Naive thymus-derived CD4-positive, alpha-beta T cell (primary cell): ENCODE measurements around the gene YIPF3. TPM values are rescaled to one million over a fixed set of nuclear protein-coding genes. Genes with fewer than 3 reads are reported as not detected.
A peak's percentile ranks its signal among the peaks of the same experiment; 100 is the strongest.

ENCODE experiments used
- ATAC-seq: fragments of 150-1000 bp; cut with Tn5 transposase; 2 replicates; pipeline ENCODE4 v1.10.0; 2021; ENCODE audit warnings: mild to moderate bottlenecking, moderate library complexity
- CTCF ChIA-PET: fragments of 350-600 bp; sonication (Branson Sonifier 250); formaldehyde crosslinking; loops from one replicate; lab custom pipeline; 2021; ENCODE audit warnings: antibody characterized with exemption; lab: Charles Lee
- POLR2A ChIA-PET: fragments of 350-600 bp; sonication (Branson Sonifier 250); formaldehyde crosslinking; loops from one replicate; lab custom pipeline; 2021; ENCODE audit warnings: antibody characterized with exemption, inconsistent platforms; lab: Charles Lee
- DNase-seq, 9 donors: peaks; one replicate each; pipeline versions ENCODE4 v3.0.0 to v3.0.0-alpha.2; 2020 to 2022; ENCODE audit warnings: mixed read lengths in 1 of 9
- H3K27ac ChIP-seq: one replicate; pipeline ENCODE4 v1.7.0; 2013; ENCODE audit warnings: mild to moderate bottlenecking, low read depth, low read length, moderate library complexity
- H3K27me3 ChIP-seq, 2 donors: one replicate each; pipeline ENCODE4 v1.7.0; 2013; ENCODE audit warnings: low read length in 2 of 2, mild to moderate bottlenecking in 2 of 2, moderate library complexity in 2 of 2; ENCODE audit not compliant: control insufficient read depth in 2 of 2, insufficient read depth in 2 of 2
- H3K36me3 ChIP-seq, 3 experiments: 1 replicate in 2 of 3; 2 replicates in 1 of 3; pipeline ENCODE4 v1.7.0; 2013; ENCODE audit warnings: low read length in 3 of 3, mild to moderate bottlenecking in 3 of 3, moderate library complexity in 1 of 3; ENCODE audit not compliant: insufficient read depth in 3 of 3, control insufficient read depth in 2 of 3
- H3K4me1 ChIP-seq, 2 donors: one replicate each; pipeline ENCODE4 v1.7.0; 2013; ENCODE audit warnings: low read length in 2 of 2, mild to moderate bottlenecking in 2 of 2, moderate library complexity in 1 of 2; ENCODE audit not compliant: control insufficient read depth in 2 of 2, insufficient read depth in 2 of 2
- H3K4me3 ChIP-seq: 2 replicates; pipeline ENCODE4 v1.7.0; 2013; ENCODE audit warnings: mild to moderate bottlenecking, low read length
- H3K9me3 ChIP-seq, 3 experiments: 1 replicate in 2 of 3; 2 replicates in 1 of 3; pipeline ENCODE4 v1.7.0; 2013; ENCODE audit warnings: low read length in 3 of 3; ENCODE audit not compliant: control insufficient read depth in 2 of 3
- H3K27ac Mint-ChIP-seq, 9 donors: one replicate each; pipeline ENCODE4 v1.8.0; 2020 to 2022; ENCODE audit warnings: mixed read lengths in 9 of 9, mild to moderate bottlenecking in 8 of 9, moderate library complexity in 5 of 9, inconsistent platforms in 2 of 9
- H3K27me3 Mint-ChIP-seq, 5 donors: one replicate each; pipeline ENCODE4 v1.8.0; 2021 to 2022; ENCODE audit warnings: mixed read lengths in 5 of 5, mild to moderate bottlenecking in 1 of 5
- H3K36me3 Mint-ChIP-seq, 5 donors: one replicate each; pipeline ENCODE4 v1.8.0; 2020 to 2022; ENCODE audit warnings: mixed read lengths in 5 of 5, mild to moderate bottlenecking in 3 of 5, inconsistent platforms in 1 of 5
- H3K4me1 Mint-ChIP-seq, 7 donors: one replicate each; pipeline ENCODE4 v1.8.0; 2020 to 2022; ENCODE audit warnings: mixed read lengths in 7 of 7, mild to moderate bottlenecking in 3 of 7, inconsistent platforms in 1 of 7
- H3K4me3 Mint-ChIP-seq, 10 donors: one replicate each; pipeline ENCODE4 v1.8.0; 2020 to 2022; ENCODE audit warnings: mild to moderate bottlenecking in 10 of 10, mixed read lengths in 10 of 10, moderate library complexity in 6 of 10, inconsistent platforms in 2 of 10
- H3K9me3 Mint-ChIP-seq, 11 donors: one replicate each; pipeline ENCODE4 v1.8.0; 2020 to 2022; ENCODE audit warnings: mixed read lengths in 11 of 11, mild to moderate bottlenecking in 4 of 11, inconsistent platforms in 1 of 11, moderate library complexity in 1 of 11
- intact Hi-C, 2 donors: fragments of 100-400 bp; cut with micrococcal nuclease; formaldehyde crosslinking; loops; one replicate each; pipeline ENCODE4 v1.15.1; 2023
- polyA plus RNA-seq, 2 donors: library from polyadenylated mRNA; unstranded; fragments of 300-500 nt; fragmentation: Illumina TruSeq; gene quantifications; one replicate each; pipeline ENCODE4 v1.2.3, GENCODE V29; 2021
- total RNA-seq, 6 experiments: library from RNA in 5 of 6; stranded (reverse) in 5 of 6; gene quantifications; 1 replicate in 5 of 6; 2 replicates in 1 of 6; pipeline ENCODE4 v1.2.3 and lab custom pipeline; 2021 to 2026

The YIPF3 gene
- total and polyA plus RNA-seq, 7 experiments from 2014 or later = 54.4 to 75.9 (median 68.3) TPM

GRCh38 chr6:43497129-43497396, 19.7 kb downstream of the YIPF3 start:
- Mint-ChIP-seq H3K9me3 (no peaks in the 10 kb centered on the region), H3K36me3 (peaks cover 4 to 26% (median 9%) of the 10 kb centered on the region in 5 donors), H3K4me3 (no peak overlapping the region), H3K27me3 (no peaks in the 10 kb centered on the region), H3K27ac (peak overlapping the region in 2 of 9 donors; percentile 59 to 67), H3K4me1 (peaks cover 15 to 37% (median 27%) of the 10 kb centered on the region in 7 donors)
- H3K27ac ChIP-seq = no peak overlapping the region
- H3K27me3 ChIP-seq = no peaks in the 10 kb centered on the region
- POLR2A ChIA-PET = no interaction called here
- intact Hi-C loops = loop anchor here in 1 of 2 donors (2.0 kb wide), 1 partner anchor 234 kb away; no protein-coding TSS in a partner anchor
- DNase-seq (no peak), ATAC-seq (no peak)
- H3K4me1 ChIP-seq = peaks cover 12 to 15% of the 10 kb centered on the region in 2 donors
- no peaks in the 10 kb centered on the region for H3K9me3 ChIP-seq
- CTCF ChIA-PET = interaction anchor here (0.9 to 1.4 kb wide), 2 partner anchors 19 to 233 kb away, joined by 3 read pairs; partner anchors contain the start of gene TJAP1
- no peak overlapping the region for H3K4me3 ChIP-seq
- peaks cover 0 to 59% (median 11%) of the 10 kb centered on the region in 3 experiments for H3K36me3 ChIP-seq

DNA sequence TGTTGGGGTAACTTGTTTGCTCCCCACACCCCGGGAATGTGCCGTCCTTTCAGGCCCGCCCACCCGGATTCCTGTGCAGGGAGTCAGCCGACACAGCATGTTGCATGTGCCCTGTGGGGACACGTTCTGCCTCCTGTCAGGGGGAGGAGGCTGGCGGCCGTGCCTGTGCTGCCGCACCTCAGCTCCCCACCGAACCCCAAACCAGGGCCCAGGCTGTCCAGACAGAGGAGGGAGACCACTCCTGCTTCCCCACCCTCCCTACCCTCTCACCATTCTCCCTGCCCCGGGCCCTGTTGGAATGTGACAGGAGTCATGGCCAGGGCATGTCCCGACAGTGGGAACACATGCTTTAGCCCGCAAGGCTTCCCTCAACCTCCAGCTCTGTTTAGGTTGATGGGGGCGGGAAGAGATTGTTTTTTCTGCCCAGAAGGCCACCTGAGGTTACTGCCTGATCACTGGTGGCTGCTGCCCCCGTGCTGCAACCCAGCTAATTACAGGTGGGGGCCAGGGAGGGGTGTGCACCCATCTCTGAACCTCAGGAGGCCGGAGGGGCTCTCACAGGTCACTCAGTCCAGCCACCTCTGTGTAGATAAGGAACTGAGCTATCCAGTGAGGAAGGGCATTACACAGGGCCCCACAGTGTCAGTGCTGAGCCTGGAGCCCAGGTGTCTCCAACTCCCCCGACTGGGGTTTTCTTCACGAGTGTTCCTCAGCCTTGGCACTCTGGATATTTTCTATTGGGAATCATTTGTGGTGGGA, 20.2 kb downstream of the YIPF3 start:
- H3K4me1 ChIP-seq = peaks cover 12 to 15% of the 10 kb centered on the region in 2 donors
- DNase-seq (no peak), ATAC-seq (no peak)
- Mint-ChIP-seq H3K4me3 (no peak overlapping the region), H3K4me1 (peaks cover 15 to 38% (median 27%) of the 10 kb centered on the region in 7 donors), H3K27ac (peak overlapping the region in 1 of 9 donors; percentile 38), H3K36me3 (peaks cover 2 to 21% (median 4%) of the 10 kb centered on the region in 5 donors), H3K27me3 (no peaks in the 10 kb centered on the region), H3K9me3 (no peaks in the 10 kb centered on the region)
- ChIA-PET CTCF (interaction anchor here (0.9 to 1.3 kb wide), 5 partner anchors 9 to 268 kb away, joined by 3 to 5 read pairs (median 3); partner anchors contain the start of genes DNPH1 and TJAP1), POLR2A (interaction anchor here (1.5 kb wide), 2 partner anchors 11 to 17 kb away, joined by 5 to 7 read pairs; no protein-coding TSS in a partner anchor)
- no peaks in the 10 kb centered on the region for H3K27me3 ChIP-seq
- intact Hi-C loops = loop anchor here in 1 of 2 donors (1.0 to 2.0 kb wide), 2 partner anchors 188 to 234 kb away; partner anchors contain the start of gene CRIP3
- H3K9me3 ChIP-seq = no peaks in the 10 kb centered on the region
- no peak overlapping the region for H3K4me3 ChIP-seq
- H3K27ac ChIP-seq = peak overlapping the region; percentile 36
- peaks cover 0 to 62% (median 11%) of the 10 kb centered on the region in 3 experiments for H3K36me3 ChIP-seq

DNA sequence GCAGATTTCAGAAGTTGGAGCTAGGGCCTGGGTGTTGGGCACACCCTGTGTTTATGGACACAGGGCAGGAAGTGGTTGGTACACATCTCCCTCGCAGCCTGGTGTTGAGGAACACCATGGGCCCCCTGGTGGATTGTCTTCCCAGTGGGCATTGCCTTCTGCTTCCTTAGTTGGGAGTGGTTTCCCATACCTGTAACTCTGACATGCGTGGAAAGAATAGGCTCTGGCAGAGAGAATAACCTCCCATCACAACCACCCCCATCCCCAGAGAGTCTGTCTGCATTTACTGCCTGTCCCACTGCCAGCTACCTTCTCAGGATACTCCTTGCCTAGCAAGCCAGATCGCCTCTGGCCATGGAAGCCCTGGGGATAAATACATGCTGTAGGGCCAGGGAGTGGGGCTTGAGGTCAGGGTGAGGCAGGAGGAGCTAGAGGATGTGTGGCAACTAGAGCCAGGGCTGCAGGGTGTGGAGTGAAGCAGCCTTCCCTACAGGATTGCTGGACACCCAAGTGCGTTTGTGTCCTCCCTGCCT, 21.3 kb downstream of the YIPF3 start:
- no peaks in the 10 kb centered on the region for H3K9me3 ChIP-seq
- Mint-ChIP-seq H3K9me3 (no peaks in the 10 kb centered on the region), H3K36me3 (peaks cover 0 to 12% (median 0%) of the 10 kb centered on the region in 5 donors), H3K4me1 (peaks cover 15 to 38% (median 27%) of the 10 kb centered on the region in 7 donors), H3K27me3 (no peaks in the 10 kb centered on the region), H3K4me3 (peak overlapping the region in 9 of 10 donors; percentile 12 to 71 (median 53)), H3K27ac (peak overlapping the region; percentile 51 to 88 (median 80))
- intact Hi-C loops = loop anchor here in 1 of 2 donors (1.0 kb wide), 2 partner anchors 41 to 109 kb away; no protein-coding TSS in a partner anchor
- H3K27ac ChIP-seq = peak overlapping the region; percentile 37
- peaks cover 12 to 15% of the 10 kb centered on the region in 2 donors for H3K4me1 ChIP-seq
- ATAC-seq = peak; percentile 61
- peak in 4 of 9 donors; percentile 23 to 40 (median 36) for DNase-seq
- no peaks in the 10 kb centered on the region for H3K27me3 ChIP-seq
- no peak overlapping the region for H3K4me3 ChIP-seq
- POLR2A ChIA-PET = interaction anchor here (0.6 to 1.6 kb wide), 7 partner anchors 12 to 750 kb away, joined by 3 to 8 read pairs (median 4); partner anchors contain the start of gene TBCC
- peaks cover 0 to 51% (median 11%) of the 10 kb centered on the region in 3 experiments for H3K36me3 ChIP-seq
- CTCF ChIA-PET = interaction anchor here (0.7 to 1.5 kb wide), 9 partner anchors 9 to 267 kb away, joined by 3 to 8 read pairs (median 3); partner anchors contain the start of gene DNPH1

DNA sequence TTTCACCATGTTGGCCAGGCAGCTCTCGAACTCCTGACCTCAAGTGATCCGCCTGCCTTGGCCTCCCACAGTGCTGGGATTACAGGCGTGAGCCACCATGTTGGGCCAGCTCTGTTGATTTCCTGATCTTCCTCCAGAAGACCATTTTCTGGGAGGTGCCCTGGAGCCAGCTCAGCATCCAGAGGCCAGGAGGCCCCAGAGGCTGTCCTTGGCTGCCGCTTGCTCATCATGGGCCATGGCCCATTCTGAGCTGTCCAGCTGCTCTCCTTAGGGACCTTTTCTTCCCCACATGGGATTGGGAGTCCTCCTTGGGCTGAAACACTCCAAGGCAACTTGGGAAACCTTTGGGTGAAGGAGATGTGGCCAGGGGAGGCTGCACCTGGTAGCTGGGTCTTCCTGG, 22.0 kb downstream of the YIPF3 start:
- Histone ChIP-seq H3K27me3 (no peaks in the 10 kb centered on the region), H3K4me1 (peaks cover 12 to 15% of the 10 kb centered on the region in 2 donors), H3K27ac (peak overlapping the region; percentile 37), H3K9me3 (no peaks in the 10 kb centered on the region), H3K36me3 (peaks cover 0 to 44% (median 9%) of the 10 kb centered on the region in 3 experiments), H3K4me3 (no peak overlapping the region)
- peak overlapping the region in 7 of 9 donors; percentile 71 to 88 (median 80) for H3K27ac Mint-ChIP-seq
- DNase-seq (no peak), ATAC-seq (no peak)
- ChIA-PET POLR2A (interaction anchor here (0.6 to 1.6 kb wide), 7 partner anchors 13 to 749 kb away, joined by 3 to 8 read pairs (median 3); partner anchors contain the start of genes ABCC10, DLK2 and TBCC), CTCF (interaction anchor here (0.8 to 1.7 kb wide), 6 partner anchors 8 to 232 kb away, joined by 3 to 8 read pairs (median 3); no protein-coding TSS in a partner anchor)
- H3K27me3 Mint-ChIP-seq = no peaks in the 10 kb centered on the region
- peak overlapping the region in 3 of 10 donors; percentile 53 to 63 (median 55) for H3K4me3 Mint-ChIP-seq
- intact Hi-C loops = loop anchor here in 1 of 2 donors (1.0 kb wide), 2 partner anchors 40 to 108 kb away; no protein-coding TSS in a partner anchor
- peaks cover 0 to 13% (median 0%) of the 10 kb centered on the region in 5 donors for H3K36me3 Mint-ChIP-seq
- H3K4me1 Mint-ChIP-seq = peaks cover 15 to 44% (median 31%) of the 10 kb centered on the region in 7 donors
- no peaks in the 10 kb centered on the region for H3K9me3 Mint-ChIP-seq

DNA sequence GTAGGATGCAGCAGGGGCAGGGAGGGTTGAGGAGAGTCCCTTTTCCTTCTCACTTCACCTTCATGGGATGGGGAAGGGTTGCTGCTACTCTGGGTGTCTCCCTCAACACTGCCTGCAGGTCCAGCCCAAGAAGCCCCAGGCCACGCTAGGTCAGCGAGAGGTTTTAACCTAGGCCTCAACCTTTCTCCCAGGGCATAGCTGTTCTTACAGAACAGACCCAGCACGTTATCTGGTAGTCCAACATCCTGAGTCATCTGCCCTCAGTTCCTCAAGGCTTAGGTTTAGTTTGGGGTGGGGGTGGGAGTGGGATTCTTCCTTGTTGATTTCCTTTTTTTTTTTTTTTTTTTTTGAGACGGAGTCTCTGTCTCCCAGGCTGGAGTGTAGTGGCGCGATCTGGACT, 22.4 kb downstream of the YIPF3 start:
- Mint-ChIP-seq H3K27ac (peak overlapping the region in 6 of 9 donors; percentile 39 to 89 (median 58)), H3K36me3 (peaks cover 0 to 9% (median 0%) of the 10 kb centered on the region in 5 donors)
- POLR2A ChIA-PET = interaction anchor here (0.6 to 1.6 kb wide), 5 partner anchors 17 to 159 kb away, joined by 3 to 8 read pairs (median 3); partner anchors contain the start of genes ABCC10 and DLK2

More for the DNA sequence above, 22.4 kb downstream of the YIPF3 start:
- Histone ChIP-seq H3K4me3 (no peak overlapping the region), H3K27ac (peak overlapping the region; percentile 3), H3K27me3 (no peaks in the 10 kb centered on the region), H3K36me3 (peaks cover 0 to 39% (median 4%) of the 10 kb centered on the region in 3 experiments), H3K4me1 (peaks cover 12 to 15% of the 10 kb centered on the region in 2 donors), H3K9me3 (no peaks in the 10 kb centered on the region)
- no peak for ATAC-seq
- no peak for DNase-seq
- Mint-ChIP-seq H3K9me3 (no peaks in the 10 kb centered on the region), H3K4me1 (peaks cover 15 to 44% (median 31%) of the 10 kb centered on the region in 7 donors), H3K4me3 (peak overlapping the region in 5 of 10 donors; percentile 17 to 47 (median 22)), H3K27me3 (no peaks in the 10 kb centered on the region)
- CTCF ChIA-PET = interaction anchor here (1.2 to 1.7 kb wide), 4 partner anchors 13 to 232 kb away, joined by 3 to 8 read pairs (median 4); no protein-coding TSS in a partner anchor
- intact Hi-C loops = no loop called here
